GM21619 (cell line): Measurements from ENCODE around the gene TICRR.

Experiments used
- ATAC-seq: cut with Tn5 transposase; IDR thresholded peaks from one replicate; pipeline ENCODE4 v1.9.1; 2021; ENCODE audit not compliant: unreplicated experiment

TICRR gene

DNA sequence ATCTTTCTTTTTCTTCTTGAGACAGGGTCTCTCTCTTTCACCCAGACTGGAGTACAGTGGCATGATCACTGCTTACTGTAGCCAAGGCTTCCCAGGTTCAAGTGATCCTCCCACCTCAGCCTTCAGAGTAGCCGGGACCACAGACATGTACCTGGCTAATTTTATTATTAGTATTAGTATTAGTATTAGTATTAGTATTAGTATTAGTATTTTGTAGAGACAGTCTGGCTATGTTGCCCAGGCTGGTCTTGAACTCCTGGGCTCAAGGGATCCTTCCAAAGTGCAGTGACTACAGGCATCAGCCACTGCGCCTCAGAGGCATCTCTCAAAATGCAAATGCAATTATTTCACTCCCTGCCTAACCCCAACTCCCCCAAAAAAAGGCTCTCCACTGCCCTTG lies 78.3 kb downstream of the TICRR start:
- ATAC-seq: no peak

DNA sequence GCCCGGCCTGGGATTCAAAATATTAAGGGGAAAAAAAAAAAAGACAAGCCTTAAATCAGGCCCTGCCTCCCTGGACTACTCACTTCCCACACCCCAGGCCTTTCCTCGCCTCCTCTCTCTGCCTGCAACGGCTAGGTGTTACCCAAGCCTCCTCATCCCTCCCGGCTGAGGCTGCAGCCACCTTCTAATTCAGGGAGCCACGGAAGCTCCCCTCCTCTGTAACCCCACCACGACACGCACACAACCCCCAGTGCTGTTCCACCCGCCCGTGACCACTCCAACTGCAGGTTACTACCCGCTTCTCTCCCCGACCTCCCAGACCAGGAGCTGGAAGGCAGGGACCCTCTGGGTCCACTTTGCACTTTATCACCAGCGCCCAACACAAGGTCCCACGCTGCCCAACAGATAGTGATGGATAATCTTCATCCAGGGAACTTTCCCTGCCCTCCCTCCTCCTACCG lies 79.1 kb downstream of the TICRR start:
- ATAC-seq: no peak

DNA sequence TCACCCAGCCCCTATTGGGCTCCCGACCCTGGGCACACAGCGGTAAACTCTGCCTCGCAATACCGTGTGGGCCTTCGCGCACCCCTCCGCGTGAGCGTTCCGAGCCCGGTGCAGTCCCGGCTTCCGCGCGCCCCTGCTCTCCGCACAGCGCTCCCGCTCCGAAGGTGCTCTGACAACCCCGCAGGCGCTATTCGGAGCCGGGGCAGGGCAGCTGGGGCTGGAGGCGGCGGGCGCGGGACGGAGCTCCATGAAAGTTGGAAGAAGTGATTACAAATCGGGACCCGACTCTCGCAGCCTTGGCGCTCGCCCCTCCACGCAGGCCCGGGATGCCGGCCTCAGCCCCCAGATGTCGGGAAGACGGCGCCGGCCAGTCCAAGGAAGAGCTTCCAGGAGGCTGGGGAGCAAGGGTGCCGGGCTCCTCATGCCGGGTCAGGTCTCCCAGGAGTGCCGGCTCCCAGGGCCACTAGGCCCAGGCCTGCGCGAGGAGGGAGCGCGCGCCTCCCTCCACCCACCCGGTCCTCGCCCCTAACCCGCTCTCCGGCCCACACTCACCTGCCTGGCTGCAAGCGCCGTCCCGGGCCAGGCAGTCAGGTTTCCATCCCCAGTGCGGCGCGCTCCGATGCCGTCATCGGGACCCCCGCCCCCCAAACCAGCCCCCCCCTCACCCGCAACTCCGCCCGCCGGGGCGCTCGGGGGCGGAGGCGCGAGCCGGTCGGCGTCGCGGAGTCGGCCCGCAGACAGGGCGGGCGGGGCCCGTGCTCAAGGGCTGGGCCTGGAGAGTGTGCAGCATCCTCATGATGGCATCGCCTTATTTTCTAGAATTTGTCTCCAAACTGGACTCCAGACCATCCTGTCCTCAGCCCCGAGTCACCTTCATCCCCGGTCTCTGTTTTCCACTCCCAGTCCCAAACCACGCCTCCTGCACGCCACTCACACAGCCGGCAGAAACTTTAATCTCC lies 79.9 kb downstream of the TICRR start, which contains the start of gene KIF7:
Gene KIF7, minus strand, starts transcription at position 621 of the 959 bp plus-strand sequence. CDS start 2,537 bp downstream, outside the sequence.
- no peak for ATAC-seq

DNA sequence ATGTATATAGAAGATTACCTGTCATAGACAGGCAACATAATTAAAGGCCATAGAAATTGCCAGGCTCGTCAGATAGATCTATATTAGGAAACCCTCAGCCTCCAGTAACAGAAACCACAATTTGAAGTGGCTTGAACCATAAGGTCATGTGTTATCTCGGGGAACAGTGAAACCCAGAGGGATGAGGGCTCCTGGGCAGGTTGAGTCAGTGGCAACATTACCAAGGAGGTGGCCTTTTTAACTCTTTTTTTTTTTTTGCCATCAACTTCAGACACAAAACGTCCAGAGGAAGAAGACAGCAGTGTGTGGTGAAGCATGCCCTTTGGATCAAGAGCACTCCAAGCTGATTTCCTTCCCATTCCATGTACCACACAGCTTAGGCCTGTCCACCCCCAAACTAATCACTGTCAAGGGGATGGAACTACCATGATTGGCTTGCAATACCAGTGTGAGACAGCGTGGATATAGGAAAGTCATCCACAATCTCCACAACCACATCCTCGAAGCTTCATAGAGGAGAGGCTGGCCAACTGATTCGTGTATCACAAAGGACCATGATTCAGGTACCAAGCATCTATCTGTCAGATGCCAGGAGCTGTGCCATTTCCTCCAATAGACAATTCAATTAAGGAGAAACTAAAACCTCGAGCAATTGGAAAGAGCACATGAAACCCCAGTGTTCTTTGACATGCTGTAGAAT lies 81.0 kb downstream of the TICRR start:
- no peak for ATAC-seq

DNA sequence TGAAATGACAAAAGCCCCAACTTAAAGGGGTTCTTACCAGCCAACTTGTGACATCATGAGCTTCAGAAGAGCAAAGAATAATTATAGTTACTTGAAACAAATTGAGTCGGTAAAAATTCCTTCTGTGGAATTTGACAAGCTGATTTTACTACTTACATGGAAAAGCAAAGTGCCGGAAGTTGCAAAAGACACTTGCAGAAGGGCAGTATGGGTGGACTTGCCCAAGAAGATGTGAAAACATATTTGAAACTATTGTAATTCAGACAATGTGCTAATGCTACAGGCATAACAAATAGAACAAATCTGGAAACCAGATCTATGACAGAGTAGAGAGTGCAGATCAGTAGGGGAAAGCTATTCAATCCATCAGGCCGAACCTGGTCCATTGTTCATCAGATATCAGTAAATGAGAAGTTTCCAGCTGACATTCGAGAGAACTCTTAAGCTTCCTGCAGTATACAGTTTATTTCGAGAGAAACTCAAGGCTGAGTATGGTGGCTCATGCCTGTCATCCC lies 82.5 kb downstream of the TICRR start:
- no peak for ATAC-seq

DNA sequence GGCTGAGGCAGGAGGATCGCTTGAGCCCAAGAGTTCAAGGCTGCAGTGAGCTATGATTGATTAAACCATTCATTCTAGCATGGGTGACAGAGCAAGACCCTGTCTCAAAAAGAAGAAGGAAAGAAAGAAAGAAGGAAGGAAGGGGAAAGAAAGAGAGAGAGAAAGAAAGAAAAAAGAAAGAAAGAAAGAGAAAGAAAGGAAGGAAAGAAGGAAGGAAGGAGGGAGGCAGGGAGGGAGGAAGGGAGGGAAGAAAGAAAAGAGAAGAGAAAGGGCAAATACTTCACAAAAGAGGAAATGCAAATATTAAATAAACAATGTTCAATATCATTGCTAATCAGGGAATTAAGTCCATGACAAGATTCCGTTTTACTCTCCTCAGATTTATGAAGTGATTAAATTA lies 84.0 kb downstream of the TICRR start:
- no peak for ATAC-seq

DNA sequence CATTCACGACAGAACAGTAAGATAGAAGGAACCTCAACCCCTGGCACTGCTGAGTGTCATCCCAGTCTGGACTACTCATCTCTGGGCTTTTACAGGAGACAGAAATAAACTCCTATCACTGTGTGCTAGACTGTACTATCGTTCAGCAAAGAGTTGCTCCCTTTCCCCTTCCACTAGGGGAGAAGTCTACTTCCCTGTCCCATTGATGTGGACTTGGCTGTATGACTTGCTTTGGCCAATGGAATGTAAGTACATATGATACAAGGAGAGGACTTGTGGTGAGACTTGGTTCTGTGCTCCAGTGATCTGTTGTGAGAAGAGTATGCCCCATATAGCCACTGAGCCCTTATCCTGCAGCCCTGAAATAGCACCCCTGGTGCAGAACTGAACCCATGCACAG lies 85.3 kb downstream of the TICRR start:
- no peak for ATAC-seq

DNA sequence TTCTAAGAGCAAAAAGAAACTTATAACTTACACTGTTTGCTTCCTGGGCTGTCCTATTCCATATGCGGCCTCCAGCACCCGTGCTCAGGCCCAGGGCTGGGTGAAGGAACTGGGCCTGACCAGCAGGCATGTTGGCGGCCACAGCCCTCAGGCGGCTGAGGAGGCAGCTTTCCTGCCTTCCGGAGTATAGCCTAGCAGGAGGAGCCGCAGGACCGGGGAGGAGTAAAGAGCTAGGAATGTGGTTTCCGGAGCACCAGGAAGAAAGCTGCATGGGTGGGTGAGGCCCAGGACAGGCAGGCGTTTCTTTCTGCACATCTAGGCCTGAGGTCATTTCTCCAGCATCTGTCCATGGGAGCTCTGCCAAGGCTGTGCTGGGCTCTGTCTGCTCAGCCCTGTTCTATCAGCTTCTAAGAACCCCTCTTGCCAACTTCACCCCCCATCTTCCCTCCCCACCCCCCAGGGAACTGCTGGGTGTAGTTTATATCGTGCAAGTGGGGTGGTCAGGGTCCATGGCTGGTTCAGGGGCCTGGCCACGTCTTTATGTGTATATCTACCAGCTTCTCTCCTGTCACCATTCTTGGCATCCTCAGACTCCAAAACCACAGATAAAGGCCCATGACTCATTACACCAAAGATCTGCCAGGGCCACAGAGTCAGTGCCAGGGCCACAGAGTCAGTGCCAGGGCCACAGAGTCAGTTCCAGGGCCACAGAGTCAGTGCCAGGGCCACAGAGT lies 87.8 kb downstream of the TICRR start:
- ATAC-seq: no peak

DNA sequence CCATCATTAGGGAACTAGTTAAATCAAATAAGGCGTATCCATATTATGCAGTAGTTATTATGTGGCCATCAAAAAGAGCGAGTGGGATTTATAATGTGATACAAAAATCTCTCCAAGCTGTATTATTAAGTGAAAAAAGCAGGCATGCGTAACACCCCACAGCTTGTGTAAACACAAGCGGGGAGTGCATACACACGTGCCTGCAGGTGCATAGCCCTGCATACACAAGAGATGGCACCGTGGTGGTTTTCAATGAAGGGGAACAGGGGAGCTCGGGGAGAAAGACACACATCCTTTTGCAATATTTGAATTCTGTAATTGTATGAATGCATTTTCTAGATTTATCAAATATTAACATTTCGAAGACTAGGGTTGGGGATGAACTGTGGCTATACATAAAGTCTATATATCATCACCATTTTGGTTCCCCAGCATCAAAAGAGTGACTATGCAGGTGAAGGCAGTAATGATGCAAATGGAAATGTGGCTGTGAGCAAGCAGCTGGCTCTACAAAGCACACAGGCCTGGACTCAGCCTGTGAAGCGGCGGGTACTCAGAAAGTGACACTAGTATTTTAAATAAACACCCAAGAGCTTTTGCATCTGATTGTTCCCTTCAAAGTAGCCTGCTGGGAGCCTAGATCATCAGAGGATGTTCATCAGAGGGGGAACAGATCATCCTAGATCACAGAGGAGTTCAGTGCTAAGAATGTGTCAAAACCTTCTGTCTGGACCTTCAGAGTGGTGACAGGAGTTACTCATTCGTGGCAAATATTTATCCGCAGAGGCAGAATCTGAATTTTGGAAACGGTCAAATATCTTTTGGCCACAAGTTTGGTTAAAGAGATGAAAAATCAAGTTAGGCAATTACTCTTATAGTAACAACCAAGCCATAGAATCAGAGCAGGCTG lies 89.4 kb downstream of the TICRR start:
- no peak for ATAC-seq

DNA sequence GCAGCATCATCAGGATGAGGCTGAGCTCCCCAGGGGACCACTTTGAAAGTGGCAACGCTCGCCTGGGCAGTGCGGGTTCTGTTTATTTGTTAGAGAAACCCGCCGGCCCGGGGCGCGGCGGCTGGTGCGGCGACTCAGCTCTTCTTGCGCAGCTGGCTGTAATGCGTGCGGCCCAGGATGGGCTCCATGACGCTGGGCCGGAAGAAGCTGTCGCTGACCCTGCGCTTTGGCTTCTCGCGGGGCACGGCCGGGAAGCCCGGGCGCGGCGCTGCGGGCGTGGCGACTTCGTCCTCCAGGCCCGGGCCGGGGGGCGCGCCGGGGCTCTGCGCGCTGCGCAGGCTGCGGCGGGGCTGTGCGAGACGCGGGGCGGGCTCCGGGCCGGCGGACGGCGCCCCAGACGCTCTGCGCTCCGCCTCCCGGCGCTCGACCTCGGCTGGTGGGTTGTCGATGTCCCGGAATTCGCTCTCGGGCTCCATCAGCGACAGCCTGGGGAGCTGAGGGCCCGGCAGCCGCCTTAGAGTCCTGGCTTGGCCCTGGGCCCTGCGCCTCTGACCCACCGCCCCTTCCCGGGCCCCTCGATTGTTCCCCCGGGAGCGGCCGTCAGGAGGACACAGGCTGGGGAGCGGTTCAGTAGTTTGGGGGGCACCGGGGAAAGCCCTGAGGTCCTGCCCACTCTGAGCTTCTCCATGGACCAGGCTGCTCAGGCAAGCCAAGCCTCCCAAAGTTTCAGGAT lies 90.3 kb downstream of the TICRR start:
- ATAC-seq: no peak

DNA sequence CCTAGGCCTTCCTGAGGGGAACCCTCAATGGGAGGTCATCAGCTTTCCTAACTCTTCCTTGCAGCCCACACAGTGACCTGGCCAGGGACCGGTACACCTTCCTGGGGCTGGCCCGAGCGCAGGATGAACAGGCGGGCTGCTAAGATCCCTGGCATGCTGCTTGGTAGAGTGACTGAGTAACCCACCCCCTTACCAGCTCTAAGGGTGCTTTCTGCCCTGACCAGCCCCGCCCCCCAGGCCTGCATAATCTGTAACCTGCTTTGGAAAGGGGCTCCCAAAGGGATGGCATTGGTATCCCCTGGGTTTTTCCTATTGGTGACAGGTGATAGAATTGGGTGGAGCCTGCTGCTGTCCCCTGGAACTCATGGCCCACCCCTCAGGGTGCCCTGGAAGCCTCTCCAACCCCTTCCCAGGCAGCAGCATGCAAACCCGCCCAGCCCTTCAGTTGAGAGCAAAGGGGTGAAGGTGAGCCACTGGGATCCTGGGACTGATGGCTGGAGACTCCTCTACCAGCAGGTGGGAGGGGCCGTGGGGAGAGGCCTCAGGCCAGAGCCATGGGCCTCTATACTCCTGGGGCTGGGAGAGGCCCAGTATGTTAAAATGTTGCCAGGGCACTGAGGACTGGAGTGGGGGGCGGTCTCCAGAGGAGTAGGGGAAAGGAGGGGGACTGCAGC lies 91.1 kb downstream of the TICRR start:
- ATAC-seq: no peak

DNA sequence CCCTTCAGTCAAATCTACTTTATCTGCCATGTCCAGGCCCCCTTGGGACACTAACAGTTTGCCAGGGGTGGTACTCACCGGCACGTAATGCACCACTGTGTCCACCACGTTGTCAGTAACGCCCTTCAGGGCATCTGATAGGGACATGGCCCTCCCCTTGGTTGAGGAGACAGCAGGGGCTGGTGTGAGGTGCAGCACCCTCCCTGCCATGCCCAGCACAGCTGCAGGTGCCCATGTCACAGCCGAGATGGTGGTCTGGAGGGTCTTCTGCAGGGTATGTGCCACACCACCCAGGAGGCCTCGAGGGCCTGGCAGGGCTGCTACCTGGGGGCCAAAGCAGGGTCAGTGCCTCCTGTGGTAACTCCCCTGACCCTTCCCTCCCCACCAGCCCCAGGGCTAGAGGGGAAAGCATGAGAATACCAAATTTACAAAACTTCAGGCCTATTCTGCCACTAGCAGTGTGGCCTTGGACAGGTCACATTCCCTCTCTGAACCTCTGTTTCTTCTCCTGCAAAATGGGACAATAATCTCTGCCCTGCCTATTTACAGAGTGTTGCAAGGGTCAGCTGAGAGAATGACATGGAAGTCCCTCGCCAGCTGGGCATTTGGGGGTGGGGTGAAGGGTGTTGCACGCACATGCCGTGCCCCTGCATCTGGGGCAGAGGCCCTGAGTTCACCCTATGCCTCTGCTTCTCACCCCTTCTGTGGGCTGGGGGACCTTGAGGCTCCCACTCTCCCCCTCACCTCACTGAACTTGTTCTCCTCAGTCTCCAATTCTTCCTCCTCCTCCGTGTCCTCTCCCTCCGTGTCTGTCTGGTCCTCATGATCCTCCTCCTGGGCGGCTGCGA lies 91.8 kb downstream of the TICRR start:
- no peak for ATAC-seq

DNA sequence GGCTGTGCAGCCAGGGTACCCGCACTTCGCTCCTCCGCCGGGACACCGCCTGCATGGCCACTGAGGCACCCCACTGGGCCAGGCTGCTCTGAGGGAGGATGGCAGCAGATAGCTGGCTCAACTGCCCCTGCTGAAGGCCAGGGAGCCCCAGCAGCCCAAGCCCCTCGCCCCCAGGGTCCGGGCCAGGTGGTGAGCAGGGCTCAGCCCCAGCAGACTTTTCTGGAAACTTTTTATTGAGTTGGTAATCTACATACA lies 92.4 kb downstream of the TICRR start:
- ATAC-seq: no peak

DNA sequence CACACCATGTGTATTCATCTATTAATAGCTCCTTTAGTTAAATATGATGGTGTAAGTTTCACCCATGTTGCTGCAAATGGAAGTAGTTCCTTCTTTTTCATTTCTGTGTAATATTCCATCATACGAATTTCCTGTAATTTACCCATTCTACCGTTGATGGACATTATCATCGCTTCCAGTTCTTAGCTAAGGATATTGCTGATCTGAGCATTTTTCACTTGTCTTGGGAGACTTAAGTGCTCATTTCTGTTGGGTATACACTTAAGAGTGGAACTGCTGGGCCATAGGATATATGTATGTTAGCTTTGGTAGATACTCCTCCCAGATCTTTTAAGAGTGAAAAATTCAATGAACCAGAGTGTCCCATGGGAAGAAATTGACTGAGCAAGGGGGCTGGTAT lies 92.9 kb downstream of the TICRR start:
- ATAC-seq: no peak

DNA sequence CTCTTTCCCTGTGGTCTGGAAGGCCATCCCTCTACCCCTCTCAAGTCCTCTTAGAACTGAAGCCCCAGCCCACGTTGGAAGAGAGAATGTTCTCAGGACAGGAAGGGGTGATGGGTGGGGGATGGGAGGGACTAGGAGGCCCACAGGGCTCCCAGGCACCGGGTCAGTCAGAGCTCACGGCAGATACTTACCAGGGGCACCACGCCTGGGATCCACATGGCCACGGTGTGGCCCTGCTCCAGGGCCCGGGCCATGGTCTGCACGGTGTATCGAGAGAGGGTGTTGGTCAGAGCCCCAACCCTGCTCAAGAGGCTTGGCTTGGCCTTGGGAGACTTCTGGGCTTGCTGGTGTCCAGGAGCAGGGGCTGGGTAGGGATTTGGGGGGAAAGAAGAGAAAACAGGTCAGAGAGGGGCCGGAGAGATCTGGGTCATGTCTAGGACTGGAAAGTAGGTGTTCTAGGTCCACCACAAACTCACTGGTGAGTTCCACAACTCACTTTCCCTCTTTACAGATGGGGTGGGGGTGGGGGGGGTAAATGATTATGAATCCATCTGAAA lies 94.1 kb downstream of the TICRR start:
- ATAC-seq: no peak

DNA sequence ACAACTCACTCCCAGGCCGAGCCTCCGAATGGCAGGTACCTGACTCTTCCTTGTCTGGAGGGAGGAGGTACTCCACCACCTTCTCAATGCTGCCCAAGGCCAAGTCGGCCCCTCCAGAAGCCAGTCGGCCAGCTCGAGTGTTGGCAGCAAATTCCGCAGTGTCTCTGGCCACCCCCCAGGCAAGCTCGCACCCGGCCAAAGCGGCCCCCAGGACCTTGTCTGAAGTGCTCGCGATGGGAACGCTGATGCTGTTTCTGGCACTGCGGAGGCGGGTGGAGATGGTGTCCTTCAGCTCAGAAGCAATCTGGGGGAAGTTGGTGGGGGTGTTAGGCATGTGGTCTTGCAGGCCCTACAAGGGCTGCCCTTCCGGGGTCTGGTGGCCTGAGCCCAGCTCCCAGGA lies 94.7 kb downstream of the TICRR start:
- ATAC-seq: no peak

DNA sequence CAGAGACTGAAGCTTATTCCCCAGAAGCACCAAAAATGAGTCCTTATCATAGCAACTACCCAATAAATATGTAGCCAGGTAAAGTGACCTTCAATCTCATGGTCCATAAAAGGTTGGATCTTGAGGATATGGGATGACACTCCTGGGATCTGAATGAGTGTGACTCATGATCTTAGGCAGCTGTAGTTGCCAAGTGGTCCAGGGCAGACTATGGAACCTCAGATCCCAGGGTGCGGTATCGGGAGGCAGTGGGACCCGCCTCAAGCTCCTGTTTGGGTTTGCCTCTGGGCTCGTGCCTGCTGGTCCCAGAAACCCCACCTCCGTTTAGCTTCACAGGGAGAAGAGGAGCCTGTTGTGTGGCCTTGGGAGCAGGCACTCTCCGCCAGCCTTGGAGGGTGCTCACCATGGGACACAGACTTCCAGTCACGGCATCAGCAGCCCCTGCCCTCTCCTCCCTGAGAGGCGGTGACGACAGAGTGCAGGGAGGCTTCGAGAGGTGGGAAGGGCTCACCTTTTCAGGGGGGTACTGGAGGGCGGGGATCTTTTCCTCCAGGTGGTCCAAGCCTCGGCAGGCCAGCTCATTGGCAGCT lies 95.8 kb downstream of the TICRR start:
- no peak for ATAC-seq

DNA sequence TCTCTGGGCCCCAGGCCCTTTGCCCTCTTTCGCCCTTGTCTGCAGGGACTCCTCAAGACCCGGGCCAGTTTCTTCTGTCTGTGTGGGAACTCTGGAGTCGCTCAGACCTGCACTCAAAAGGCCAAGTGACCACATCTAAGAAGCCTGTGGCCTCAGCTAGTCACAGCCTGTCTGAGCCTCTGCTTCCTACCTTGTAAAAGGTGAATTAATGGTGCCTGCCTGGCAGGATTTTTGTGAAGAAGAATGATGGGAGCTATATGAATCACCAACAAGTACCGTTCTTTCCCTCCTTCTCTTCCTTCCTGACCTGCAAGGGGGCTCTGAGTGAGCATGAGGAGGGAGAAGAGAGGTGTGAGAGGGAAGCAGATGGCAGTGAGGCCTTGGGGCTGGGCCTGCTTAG lies 96.4 kb downstream of the TICRR start:
- ATAC-seq: no peak
